ENCODE results near the gene MLC1.

Gene MLC1

GRCh38 chr22:50057278-50058060 is 27.8 kb downstream of the MLC1 start:
- DNase-seq = no peak

- no peak for DNase-seq
Measured at GRCh38 chr22:50056214-50056972, 28.8 kb downstream of the MLC1 start.

GRCh38 chr22:50053861-50054260 is 31.4 kb downstream of the MLC1 start:
- no peak for DNase-seq

GRCh38 chr22:50051930-50052329 is 33.3 kb downstream of the MLC1 start:
- no peak for DNase-seq

GRCh38 chr22:50049299-50050195 is 35.7 kb downstream of the MLC1 start:
- DNase-seq = no peak

GRCh38 chr22:50048836-50049235 is 36.4 kb downstream of the MLC1 start:
- DNase-seq = no peak

- DNase-seq = no peak
Measured at GRCh38 chr22:50048061-50048765, 37.0 kb downstream of the MLC1 start.

- DNase-seq = no peak
Measured at GRCh38 chr22:50047346-50047745, 37.9 kb downstream of the MLC1 start.

- DNase-seq = no peak
Measured at GRCh38 chr22:50046481-50047245, 38.6 kb downstream of the MLC1 start.

- no peak for DNase-seq
Measured at GRCh38 chr22:50046019-50046415, 39.2 kb downstream of the MLC1 start.

- DNase-seq = no peak
Measured at GRCh38 chr22:50045211-50046018, 39.8 kb downstream of the MLC1 start.

- DNase-seq = no peak
Measured at GRCh38 chr22:50044485-50045118, 40.6 kb downstream of the MLC1 start.

GRCh38 chr22:50041361-50042065 is 43.7 kb downstream of the MLC1 start:
- no peak for DNase-seq

GRCh38 chr22:50040717-50041116 is 44.5 kb downstream of the MLC1 start:
- DNase-seq = no peak

- no peak for DNase-seq
Measured at GRCh38 chr22:50039669-50040443, 45.4 kb downstream of the MLC1 start.

- no peak for DNase-seq
Measured at GRCh38 chr22:50035976-50036724, 49.1 kb downstream of the MLC1 start.

GRCh38 chr22:50035131-50035881 is 49.9 kb downstream of the MLC1 start:
- DNase-seq = no peak
